Activated T-helper 17 cell treated with anti-CD3 and anti-CD28 coated beads, Interleukin-2, amount 50 U/mL, for 72 hours (primary cell): ENCODE data around the gene DNASE1L2. TPM values are rescaled to one million over a fixed set of nuclear protein-coding genes. Genes with fewer than 3 reads are reported as not detected.
A peak's percentile ranks its signal among the peaks of the same experiment; 100 is the strongest.
"Not testable (repeated sequence)": the region's sequence is repeated elsewhere in the genome, so short reads cannot be mapped to it uniquely, and the experiment has no call there.

Experiments
- ATAC-seq: fragments of 150-1000 bp; cut with Tn5 transposase; replicated peaks from 2 replicates; pipeline ENCODE4 v1.10.0; 2021; ENCODE audit warnings: mild to moderate bottlenecking, moderate library complexity
- H3K27ac Mint-ChIP-seq: one replicate; pipeline ENCODE4 v1.8.0; 2022; ENCODE audit warnings: mixed read lengths
- H3K27me3 Mint-ChIP-seq: one replicate; pipeline ENCODE4 v1.8.0; 2022; ENCODE audit warnings: mixed read lengths
- H3K36me3 Mint-ChIP-seq: one replicate; pipeline ENCODE4 v1.8.0; 2022; ENCODE audit warnings: low read depth, mild to moderate bottlenecking, mixed read lengths
- H3K4me1 Mint-ChIP-seq: one replicate; pipeline ENCODE4 v1.8.0; 2022; ENCODE audit warnings: mixed read lengths
- H3K4me3 Mint-ChIP-seq: one replicate; pipeline ENCODE4 v1.8.0; 2022; ENCODE audit warnings: mild to moderate bottlenecking, mixed read lengths
- H3K9me3 Mint-ChIP-seq: one replicate; pipeline ENCODE4 v1.8.0; 2022; ENCODE audit warnings: mixed read lengths
- total RNA-seq, 2 donors: library from RNA; stranded (reverse); gene quantifications; one replicate each; pipeline ENCODE4 v1.2.3, GENCODE V29; 2022

DNASE1L2 gene
- total RNA-seq, 2 donors from 2014 or later: 2.4 to 2.7 TPM

- H3K4me3 Mint-ChIP-seq: no peak overlapping the region
- ATAC-seq: no peak
- no peaks in the 10 kb centered on the region for H3K4me1 Mint-ChIP-seq
- peak overlapping the region; percentile 50 for H3K27ac Mint-ChIP-seq
- peaks cover 67% of the 10 kb centered on the region for H3K36me3 Mint-ChIP-seq
- no peaks in the 10 kb centered on the region for H3K9me3 Mint-ChIP-seq
- H3K27me3 Mint-ChIP-seq: no peaks in the 10 kb centered on the region
Observed at GRCh38 chr16:2252806-2253148, 16.5 kb downstream of the DNASE1L2 start.

GRCh38 chr16:2253293-2253692, 17.0 kb downstream of the DNASE1L2 start:
- no peaks in the 10 kb centered on the region for H3K9me3 Mint-ChIP-seq
- H3K27me3 Mint-ChIP-seq: no peaks in the 10 kb centered on the region
- H3K36me3 Mint-ChIP-seq: peaks cover 67% of the 10 kb centered on the region
- ATAC-seq: no peak
- no peaks in the 10 kb centered on the region for H3K4me1 Mint-ChIP-seq
- H3K4me3 Mint-ChIP-seq: no peak overlapping the region
- H3K27ac Mint-ChIP-seq: peak overlapping the region; percentile 50

DNA sequence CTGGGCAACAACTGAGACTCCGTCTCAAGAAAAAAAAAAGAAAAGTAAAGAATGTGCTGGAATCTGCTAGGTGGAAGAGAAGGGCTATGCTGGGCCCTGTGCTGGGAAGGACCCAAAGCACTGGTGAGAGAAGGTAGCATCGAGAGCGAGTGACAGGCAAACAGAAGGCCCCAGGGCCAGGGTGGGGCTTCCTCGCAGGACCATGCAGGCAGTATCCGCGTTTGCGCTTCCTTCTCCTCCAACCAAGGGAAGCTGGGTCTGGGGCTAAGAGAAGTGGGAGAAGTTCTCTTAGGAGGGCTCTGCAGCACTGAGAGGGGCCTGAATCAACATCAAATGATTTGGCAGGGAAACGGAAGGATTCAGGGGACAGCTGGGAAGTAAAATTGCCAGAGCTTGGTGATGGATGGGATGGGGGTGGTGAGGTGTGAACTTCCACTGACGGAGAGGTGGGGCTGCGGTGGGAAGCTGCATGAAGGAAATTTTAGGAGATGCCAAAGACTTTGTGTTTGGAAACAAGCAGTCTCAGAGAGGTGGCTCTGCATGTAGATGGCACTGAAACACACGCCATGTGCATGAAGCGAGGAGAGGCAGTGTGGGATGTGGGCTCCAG, 20.4 kb downstream of the DNASE1L2 start:
- no peak for ATAC-seq
- no peaks in the 10 kb centered on the region for H3K4me1 Mint-ChIP-seq
- no peaks in the 10 kb centered on the region for H3K9me3 Mint-ChIP-seq
- H3K27ac Mint-ChIP-seq: no peak overlapping the region
- H3K4me3 Mint-ChIP-seq: no peak overlapping the region
- peaks cover 90% of the 10 kb centered on the region for H3K36me3 Mint-ChIP-seq
- H3K27me3 Mint-ChIP-seq: no peaks in the 10 kb centered on the region

DNA sequence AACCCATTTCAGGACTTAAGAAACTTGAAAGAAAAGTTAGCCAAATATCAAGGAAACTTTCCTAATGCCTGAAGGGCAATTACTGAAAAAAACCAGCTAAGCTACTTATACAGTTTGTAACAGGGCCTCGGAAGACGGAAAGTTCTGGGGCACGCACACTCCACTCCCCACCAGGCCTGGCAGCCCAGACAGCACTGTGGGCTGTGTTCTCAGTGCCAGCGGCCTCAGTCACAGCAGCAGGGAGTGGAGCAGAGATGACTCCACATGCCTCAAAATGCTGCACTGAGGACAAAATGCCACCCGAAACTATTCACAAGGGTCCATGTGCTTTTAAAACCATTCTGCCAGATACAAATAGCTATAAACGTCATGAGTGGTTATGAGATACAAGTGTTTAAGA, 21.5 kb downstream of the DNASE1L2 start:
- ATAC-seq: no peak
- Mint-ChIP-seq H3K36me3 (peaks cover 100% of the 10 kb centered on the region), H3K4me3 (no peak overlapping the region), H3K27ac (no peak overlapping the region), H3K4me1 (no peaks in the 10 kb centered on the region), H3K27me3 (no peaks in the 10 kb centered on the region), H3K9me3 (no peaks in the 10 kb centered on the region)

- H3K36me3 Mint-ChIP-seq: peaks cover 100% of the 10 kb centered on the region
- not testable (repeated sequence) for ATAC-seq, H3K9me3 Mint-ChIP-seq, H3K27me3 Mint-ChIP-seq, H3K4me3 Mint-ChIP-seq, H3K27ac Mint-ChIP-seq, H3K4me1 Mint-ChIP-seq
Observed at GRCh38 chr16:2258530-2258929, 22.3 kb downstream of the DNASE1L2 start.

GRCh38 chr16:2260250-2260649, 24.0 kb downstream of the DNASE1L2 start:
- no peak for ATAC-seq
- peaks cover 9% of the 10 kb centered on the region for H3K4me1 Mint-ChIP-seq
- H3K36me3 Mint-ChIP-seq: peaks cover 100% of the 10 kb centered on the region
- no peak overlapping the region for H3K4me3 Mint-ChIP-seq
- no peaks in the 10 kb centered on the region for H3K27me3 Mint-ChIP-seq
- no peaks in the 10 kb centered on the region for H3K9me3 Mint-ChIP-seq
- H3K27ac Mint-ChIP-seq: no peak overlapping the region

DNA sequence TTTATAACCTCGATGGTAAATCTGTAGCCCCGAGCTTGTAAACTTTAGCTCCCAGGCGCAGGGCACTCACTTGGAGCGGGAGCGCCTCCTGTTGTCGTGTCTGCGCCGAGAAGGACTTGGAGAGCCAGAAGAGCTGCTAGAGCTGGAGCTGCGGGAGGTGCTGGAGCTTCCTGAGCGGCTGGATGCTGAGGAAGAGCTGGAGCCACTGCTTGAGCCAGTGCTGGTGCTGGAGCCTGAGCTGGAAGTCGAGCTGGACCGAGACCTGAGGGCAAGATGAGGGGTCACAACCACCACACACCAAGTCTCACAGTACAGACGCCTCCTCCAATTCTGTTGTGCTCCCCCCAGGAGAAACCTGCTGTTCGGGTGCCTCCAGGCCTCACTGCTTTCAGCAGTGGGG, 26.8 kb downstream of the DNASE1L2 start:
- peaks cover 97% of the 10 kb centered on the region for H3K36me3 Mint-ChIP-seq
- H3K27me3 Mint-ChIP-seq, H3K27ac Mint-ChIP-seq, H3K4me1 Mint-ChIP-seq, H3K9me3 Mint-ChIP-seq, H3K4me3 Mint-ChIP-seq, ATAC-seq: not testable (repeated sequence)

DNA sequence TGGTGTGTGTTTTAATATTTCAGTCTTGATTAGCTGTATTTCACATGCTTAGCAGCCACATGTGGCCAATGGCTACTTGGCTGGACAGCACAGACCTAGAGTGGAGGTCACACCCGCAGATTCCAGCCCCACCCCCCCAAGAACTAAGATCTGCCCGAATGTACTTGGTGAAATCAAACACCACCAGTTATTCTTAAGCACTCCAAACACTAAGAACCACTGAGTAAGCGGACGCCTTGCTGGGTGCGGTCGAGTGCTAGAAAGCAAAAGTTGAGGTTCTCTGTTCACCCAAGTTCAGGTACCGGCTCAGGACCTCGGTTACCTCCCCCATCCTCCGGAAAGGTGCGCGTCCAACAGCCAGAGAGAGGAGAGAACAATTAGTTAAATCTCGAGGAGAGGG, 30.6 kb downstream of the DNASE1L2 start:
- ATAC-seq, H3K9me3 Mint-ChIP-seq, H3K27me3 Mint-ChIP-seq: not testable (repeated sequence)
- H3K36me3 Mint-ChIP-seq: peaks cover 61% of the 10 kb centered on the region
- H3K4me3 Mint-ChIP-seq: peak overlapping the region; percentile 88
- H3K27ac Mint-ChIP-seq: peak overlapping the region; percentile 96
- H3K4me1 Mint-ChIP-seq: peaks cover 14% of the 10 kb centered on the region

GRCh38 chr16:2267505-2267912, 31.3 kb downstream of the DNASE1L2 start:
- not testable (repeated sequence) for H3K27me3 Mint-ChIP-seq, H3K9me3 Mint-ChIP-seq
- Mint-ChIP-seq H3K36me3 (peaks cover 54% of the 10 kb centered on the region), H3K4me3 (peak overlapping the region; percentile 88), H3K4me1 (peaks cover 14% of the 10 kb centered on the region), H3K27ac (peak overlapping the region; percentile 96)
- ATAC-seq: peak; percentile 77

DNA sequence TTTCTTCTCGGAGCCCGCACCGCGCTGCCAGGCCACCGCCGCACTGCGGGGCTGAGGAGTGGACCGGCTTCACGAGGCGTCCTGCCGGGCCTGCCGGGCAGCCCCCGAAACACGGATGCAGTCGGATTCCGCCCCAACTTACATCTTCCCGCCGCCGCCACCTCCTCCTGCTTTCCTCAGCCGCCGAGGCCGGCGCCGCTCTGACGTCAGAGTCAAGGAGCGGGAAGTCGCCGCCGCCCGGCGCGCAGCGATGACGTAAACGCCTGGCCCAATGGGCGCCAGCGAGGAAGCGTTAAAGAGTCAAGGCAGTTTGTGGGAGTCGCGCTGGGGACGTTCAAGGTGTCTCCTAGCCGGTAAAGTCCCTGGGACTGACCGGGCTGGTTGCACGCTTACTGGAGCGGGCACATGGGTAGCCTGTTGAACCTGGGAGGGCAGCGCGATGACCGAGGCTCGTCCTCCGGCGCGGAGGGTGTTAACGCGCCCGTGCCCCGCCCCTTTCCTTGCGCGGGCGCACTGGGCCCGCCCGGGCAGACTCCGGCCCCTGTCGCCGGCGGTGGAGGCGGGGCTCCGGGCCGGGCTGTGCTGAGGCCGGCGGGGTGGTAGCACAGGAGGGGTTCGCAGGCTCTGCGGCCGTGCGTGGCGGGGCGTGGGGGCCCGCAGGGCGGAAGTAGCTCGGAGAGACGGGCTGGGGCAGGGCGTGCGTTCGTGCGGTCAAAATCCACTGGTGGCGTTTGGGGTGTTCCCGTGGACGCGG, 31.8 kb downstream of the DNASE1L2 start, which contains the start of gene RNPS1:
Gene RNPS1, minus strand, starts transcription at position 214 of the 754 bp plus-strand sequence. CDS start 3,483 bp downstream, outside the sequence.
- no peaks in the 10 kb centered on the region for H3K27me3 Mint-ChIP-seq
- peak within 1 kb of the TSS; percentile 88 for H3K4me3 Mint-ChIP-seq
- ATAC-seq: peak; percentile 93
- H3K9me3 Mint-ChIP-seq: no peaks in the 10 kb centered on the region
- peaks cover 49% of the 10 kb centered on the region for H3K36me3 Mint-ChIP-seq
- peaks cover 14% of the 10 kb centered on the region for H3K4me1 Mint-ChIP-seq
- H3K27ac Mint-ChIP-seq: peak within 1 kb of the TSS; percentile 96

- H3K36me3 Mint-ChIP-seq: peaks cover 29% of the 10 kb centered on the region
- H3K27me3 Mint-ChIP-seq: no peaks in the 10 kb centered on the region
- H3K9me3 Mint-ChIP-seq: no peaks in the 10 kb centered on the region
- H3K4me3 Mint-ChIP-seq: peak overlapping the region; percentile 88
- H3K27ac Mint-ChIP-seq: no peak overlapping the region
- no peak for ATAC-seq
- peaks cover 7% of the 10 kb centered on the region for H3K4me1 Mint-ChIP-seq
Observed at GRCh38 chr16:2270070-2270462, 33.8 kb downstream of the DNASE1L2 start.

GRCh38 chr16:2270588-2271470, 34.6 kb downstream of the DNASE1L2 start:
- H3K27me3 Mint-ChIP-seq: no peaks in the 10 kb centered on the region
- peaks cover 6% of the 10 kb centered on the region for H3K4me1 Mint-ChIP-seq
- H3K9me3 Mint-ChIP-seq: no peaks in the 10 kb centered on the region
- no peak overlapping the region for H3K4me3 Mint-ChIP-seq
- ATAC-seq: no peak
- H3K27ac Mint-ChIP-seq: no peak overlapping the region
- peaks cover 21% of the 10 kb centered on the region for H3K36me3 Mint-ChIP-seq

GRCh38 chr16:2271848-2272461, 35.7 kb downstream of the DNASE1L2 start:
- H3K36me3 Mint-ChIP-seq: peaks cover 10% of the 10 kb centered on the region

GRCh38 chr16:2273484-2273883, 37.2 kb downstream of the DNASE1L2 start:
- ATAC-seq: no peak
- Mint-ChIP-seq H3K4me1 (peaks cover 6% of the 10 kb centered on the region), H3K27me3 (no peaks in the 10 kb centered on the region), H3K27ac (no peak overlapping the region), H3K4me3 (no peak overlapping the region), H3K9me3 (no peaks in the 10 kb centered on the region), H3K36me3 (no peaks in the 10 kb centered on the region)

More at GRCh38 chr16:2271848-2272461, 35.7 kb downstream of the DNASE1L2 start:
- Mint-ChIP-seq H3K4me1 (peaks cover 6% of the 10 kb centered on the region), H3K27me3 (no peaks in the 10 kb centered on the region), H3K9me3 (no peaks in the 10 kb centered on the region), H3K4me3 (no peak overlapping the region), H3K27ac (no peak overlapping the region)
- ATAC-seq: no peak
